ENCODE results near the gene ADAP1. TPM values are rescaled to one million over a fixed set of nuclear protein-coding genes. Genes with fewer than 3 reads are reported as not detected.
A peak's percentile ranks its signal among the peaks of the same experiment; 100 is the strongest.

Gene ADAP1
- total and polyA plus RNA-seq, 2 of the 13 experiments (the other 11 are each of a cell fraction or from before 2014, with no cell fraction given), result 10.5 to 24.6 TPM

DNA sequence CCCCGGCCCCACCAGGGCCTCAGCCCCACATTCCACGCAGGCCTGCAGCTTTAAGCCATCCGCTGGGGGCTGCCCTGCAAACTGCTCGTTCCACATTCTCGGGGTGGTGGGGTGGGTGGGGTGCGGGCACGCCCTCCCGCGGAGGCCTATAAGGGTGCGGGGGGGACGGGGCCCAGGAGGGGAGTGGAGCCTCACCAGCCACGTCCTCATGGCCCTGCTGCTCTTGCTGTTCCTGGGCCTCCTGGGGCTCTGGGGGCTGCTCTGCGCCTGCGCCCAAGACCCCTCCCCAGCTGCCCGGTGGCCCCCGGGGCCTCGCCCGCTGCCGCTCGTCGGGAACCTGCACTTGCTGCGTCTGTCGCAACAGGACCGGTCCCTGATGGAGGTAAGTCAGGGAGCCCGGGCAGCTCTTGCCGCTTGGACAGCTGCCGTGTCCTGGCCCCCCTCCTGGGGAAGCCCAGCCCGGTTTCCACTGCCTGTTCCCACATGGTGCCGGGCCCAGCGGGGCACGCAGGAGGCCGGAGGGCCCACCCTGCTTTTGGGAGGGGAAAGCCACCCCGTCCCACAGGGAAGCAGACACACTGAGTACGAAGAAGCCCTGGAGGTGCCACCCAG, 28.6 kb upstream of the ADAP1 start, which contains the start of gene CYP2W1 (continued):
- TF ChIP-seq KDM1A (CRISPR knock-in tag; IDR thresholded peaks at IDR 0.05), result no peak
- no peak for TF ChIP-seq ZFP62 (CRISPR knock-in tag; IDR thresholded peaks at IDR 0.05)
- TF ChIP-seq GATAD1 (CRISPR knock-in tag; IDR thresholded peaks at IDR 0.05), result no peak
- TF ChIP-seq MAF1 (CRISPR knock-in tag; IDR thresholded peaks at IDR 0.05; ENCODE audit: borderline replicate concordance), result no peak
- TF ChIP-seq PTBP1 (IDR thresholded peaks at IDR 0.05; ENCODE audit: low read depth, low read length, poor library complexity, severe bottlenecking), result no peak
- no peak for TF ChIP-seq KDM6A (CRISPR knock-in tag; IDR thresholded peaks at IDR 0.05; ENCODE audit: low read depth)
- TF ChIP-seq ZNF326 (CRISPR knock-in tag; IDR thresholded peaks at IDR 0.05; ENCODE audit: borderline replicate concordance), result 0 out of 2 replicates have a peak, but pooled peaks have one; percentile 47
- 0 out of 2 replicates have a peak, but pooled peaks have one; percentile 14 for TF ChIP-seq NFAT5 (CRISPR knock-in tag; IDR thresholded peaks at IDR 0.05)
- TF ChIP-seq RNF219 (CRISPR knock-in tag; IDR thresholded peaks at IDR 0.05), result no peak
- TF ChIP-seq ZMYM3 (CRISPR knock-in tag; IDR thresholded peaks at IDR 0.05), result no peak
- TF ChIP-seq MED13 (CRISPR knock-in tag; IDR thresholded peaks at IDR 0.05), result no peak; the same call in 1 of the 2 replicates
- TF ChIP-seq, protein P1, sequence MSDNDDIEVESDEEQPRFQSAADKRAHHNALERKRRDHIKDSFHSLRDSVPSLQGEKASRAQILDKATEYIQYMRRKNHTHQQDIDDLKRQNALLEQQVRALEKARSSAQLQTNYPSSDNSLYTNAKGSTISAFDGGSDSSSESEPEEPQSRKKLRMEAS (IDR thresholded peaks at IDR 0.05), result no peak
- TF ChIP-seq ZC3H13 (CRISPR knock-in tag; IDR thresholded peaks at IDR 0.05), result peak; percentile 80; the same call in 1 of the 2 replicates
- TF ChIP-seq ZFY (CRISPR knock-in tag; IDR thresholded peaks at IDR 0.05), result peak; percentile 90
- TF ChIP-seq, protein P2, sequence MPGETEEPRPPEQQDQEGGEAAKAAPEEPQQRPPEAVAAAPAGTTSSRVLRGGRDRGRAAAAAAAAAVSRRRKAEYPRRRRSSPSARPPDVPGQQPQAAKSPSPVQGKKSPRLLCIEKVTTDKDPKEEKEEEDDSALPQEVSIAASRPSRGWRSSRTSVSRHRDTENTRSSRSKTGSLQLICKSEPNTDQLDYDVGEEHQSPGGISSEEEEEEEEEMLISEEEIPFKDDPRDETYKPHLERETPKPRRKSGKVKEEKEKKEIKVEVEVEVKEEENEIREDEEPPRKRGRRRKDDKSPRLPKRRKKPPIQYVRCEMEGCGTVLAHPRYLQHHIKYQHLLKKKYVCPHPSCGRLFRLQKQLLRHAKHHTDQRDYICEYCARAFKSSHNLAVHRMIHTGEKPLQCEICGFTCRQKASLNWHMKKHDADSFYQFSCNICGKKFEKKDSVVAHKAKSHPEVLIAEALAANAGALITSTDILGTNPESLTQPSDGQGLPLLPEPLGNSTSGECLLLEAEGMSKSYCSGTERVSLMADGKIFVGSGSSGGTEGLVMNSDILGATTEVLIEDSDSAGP (CRISPR knock-in tag; IDR thresholded peaks at IDR 0.05; ENCODE audit: borderline replicate concordance), result peak; percentile 70; the same call in 1 of the 2 replicates
- no peak for TF ChIP-seq POGZ (CRISPR knock-in tag; IDR thresholded peaks at IDR 0.05)
- 0 out of 2 replicates have a peak, but pooled peaks have one; percentile 24 for TF ChIP-seq MIXL1 (CRISPR knock-in tag; IDR thresholded peaks at IDR 0.05)
- TF ChIP-seq GABPA (IDR thresholded peaks at IDR 0.05; ENCODE audit: low read depth, low read length), result no peak
- TF ChIP-seq GABPA (CRISPR knock-in tag; IDR thresholded peaks at IDR 0.05; ENCODE audit: low read depth), result no peak
- TF ChIP-seq ZNF263 (CRISPR knock-in tag; IDR thresholded peaks at IDR 0.05), result peak; percentile 25; the same call in 1 of the 2 replicates
- TF ChIP-seq TBP (CRISPR knock-in tag; IDR thresholded peaks at IDR 0.05), result 0 out of 2 replicates have a peak, but pooled peaks have one; percentile 50
- no peak for TF ChIP-seq ZNF224 (CRISPR knock-in tag; IDR thresholded peaks at IDR 0.05)
- TF ChIP-seq KAT8 (CRISPR knock-in tag; IDR thresholded peaks at IDR 0.05), result peak; percentile 31; the same call in 1 of the 2 replicates
- no peak for TF ChIP-seq RFX3 (CRISPR knock-in tag; IDR thresholded peaks at IDR 0.05)
